Mononuclear cell (primary cell): Measurements from ENCODE around the gene GFY. TPM values are rescaled to one million over a fixed set of nuclear protein-coding genes. Genes with fewer than 3 reads are reported as not detected.

ENCODE experiments used
- H3K27me3 ChIP-seq: 2 replicates; pipeline ENCODE4 v1.6.0; 2011; ENCODE audit warnings: low read length, control low read depth; ENCODE audit not compliant: insufficient read depth
- H3K4me1 ChIP-seq: 2 replicates; pipeline ENCODE4 v1.5.1; 2011; ENCODE audit warnings: mild to moderate bottlenecking, low read length, control low read depth; ENCODE audit not compliant: insufficient read depth
- H3K4me3 ChIP-seq: 2 replicates; pipeline ENCODE4 v1.5.1; 2011; ENCODE audit warnings: mild to moderate bottlenecking, low read length, moderate library complexity
- H3K9me3 ChIP-seq: 2 replicates; pipeline ENCODE4 v1.5.1; 2011; ENCODE audit warnings: low read depth, mild to moderate bottlenecking, control low read depth, low read length
- total RNA-seq: library from RNA; depleted of rRNA; stranded (reverse); fragments of >200 nt; gene quantifications from one replicate; pipeline ENCODE4 v1.2.3, GENCODE V29; 2012

The GFY gene
- total RNA-seq, 1 donor: not detected

DNA sequence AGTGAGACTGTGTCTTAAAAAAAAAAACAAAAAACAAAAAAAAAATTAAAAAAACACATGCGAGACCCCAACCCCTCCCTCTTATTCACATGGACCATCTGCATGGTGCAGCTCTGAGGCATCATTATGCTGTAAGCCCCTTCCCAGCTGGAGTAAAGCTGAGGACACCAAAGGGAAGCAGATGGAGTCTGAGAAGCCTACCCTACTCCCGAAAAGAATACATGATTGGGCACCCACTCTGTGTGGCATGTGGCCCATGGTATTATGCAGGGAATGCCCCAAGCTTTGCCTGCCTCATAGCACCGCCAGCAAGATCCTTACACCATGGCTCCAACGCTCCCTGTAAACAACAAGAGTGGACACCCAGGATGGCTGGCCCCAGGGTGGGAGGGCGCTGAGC is 6.7 kb upstream of the GFY start:
- H3K4me3 ChIP-seq: no peak overlapping the region
- peaks cover 27% of the 10 kb centered on the region for H3K4me1 ChIP-seq
- H3K27me3 ChIP-seq: peaks cover 49% of the 10 kb centered on the region
- no peaks in the 10 kb centered on the region for H3K9me3 ChIP-seq

DNA sequence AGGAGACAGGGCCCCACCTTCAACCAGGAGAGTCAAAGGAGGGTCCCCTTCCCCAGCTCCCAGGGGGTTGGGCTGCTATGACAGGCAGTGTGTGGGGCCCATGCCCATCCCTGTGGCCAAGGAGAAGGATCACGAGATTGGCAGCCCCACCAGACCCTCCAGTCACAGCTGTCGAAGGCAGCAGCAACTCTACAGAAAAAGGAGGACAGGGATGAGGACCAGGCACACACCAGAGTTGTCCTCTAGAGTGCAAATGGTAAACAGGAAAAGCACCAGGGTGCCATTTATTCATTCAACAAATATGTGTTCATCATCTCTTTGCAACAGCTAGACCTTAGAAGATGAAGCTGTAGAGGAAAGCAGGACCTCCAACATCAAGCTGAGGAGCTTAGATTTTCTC is 6.0 kb upstream of the GFY start:
- Histone ChIP-seq H3K4me1 (peaks cover 31% of the 10 kb centered on the region), H3K4me3 (no peak overlapping the region), H3K27me3 (peaks cover 56% of the 10 kb centered on the region)

DNA sequence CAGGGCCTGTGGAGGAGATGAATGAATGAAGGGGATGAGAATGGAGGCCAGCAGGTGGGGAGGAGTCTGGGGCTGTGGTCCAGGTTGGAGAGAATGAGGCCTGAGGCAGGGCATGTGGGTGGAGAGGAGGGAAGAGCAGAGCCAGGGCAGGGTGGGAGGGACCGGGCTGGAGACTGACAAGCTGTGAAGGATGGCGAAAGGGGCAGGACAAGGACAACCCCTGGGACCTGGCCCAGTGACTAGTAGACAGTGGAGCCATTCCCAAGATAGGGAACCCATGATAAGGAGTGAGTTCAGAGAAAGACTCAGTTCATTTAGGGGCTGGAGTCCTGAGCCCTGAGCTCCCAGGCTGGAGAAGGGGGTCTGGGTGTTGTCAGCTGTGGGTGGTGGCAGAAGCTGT is 5.0 kb upstream of the GFY start:
- Histone ChIP-seq H3K4me1 (peaks cover 31% of the 10 kb centered on the region), H3K27me3 (peaks cover 62% of the 10 kb centered on the region), H3K4me3 (no peak overlapping the region), H3K9me3 (no peaks in the 10 kb centered on the region)

More for the DNA sequence above, 6.0 kb upstream of the GFY start:
- H3K9me3 ChIP-seq: no peaks in the 10 kb centered on the region

DNA sequence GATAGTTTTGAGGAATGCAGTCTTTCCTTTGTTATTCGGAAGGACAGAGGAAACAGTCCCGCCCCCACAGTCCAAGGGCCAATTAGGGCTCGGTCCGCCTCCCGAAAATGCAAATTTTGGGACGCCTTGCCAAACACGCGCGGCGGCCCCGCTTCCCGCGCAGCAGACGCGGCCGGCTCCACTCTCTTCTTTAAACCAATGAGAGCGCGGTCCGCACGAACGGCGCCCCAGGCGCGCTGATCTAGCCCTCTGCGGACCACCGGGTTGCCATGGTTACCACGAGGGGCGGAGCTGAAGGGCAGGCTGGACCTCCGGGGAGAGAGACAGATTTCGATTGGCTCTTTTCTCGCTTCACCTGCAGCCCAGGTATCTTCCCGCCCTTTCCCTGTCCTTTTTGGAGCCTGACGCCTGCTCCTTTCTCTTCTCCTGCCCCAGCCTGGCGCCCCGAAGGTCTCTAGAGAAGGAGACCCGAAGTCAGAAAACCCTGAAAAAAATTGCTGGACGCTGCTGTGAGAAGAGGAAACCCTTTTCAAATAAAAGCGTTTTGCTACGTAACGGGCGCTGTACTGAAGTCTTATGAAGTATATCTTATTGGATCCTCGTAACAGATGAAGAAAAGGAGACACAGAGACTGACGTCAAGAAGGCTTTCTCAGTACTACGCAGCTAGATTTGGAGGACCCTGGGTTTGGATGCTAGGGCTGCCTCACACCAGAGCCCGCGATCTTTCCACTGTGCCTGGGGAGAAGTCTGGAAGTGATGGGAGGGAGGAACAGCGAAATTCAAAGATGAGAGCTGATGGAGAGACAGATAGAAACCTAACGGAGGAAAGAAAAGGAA is 3.9 kb upstream of the GFY start:
- Histone ChIP-seq H3K4me3 (no peak overlapping the region), H3K4me1 (peaks cover 35% of the 10 kb centered on the region), H3K9me3 (no peaks in the 10 kb centered on the region), H3K27me3 (peaks cover 72% of the 10 kb centered on the region)

- Histone ChIP-seq H3K27me3 (peaks cover 78% of the 10 kb centered on the region), H3K4me1 (peaks cover 37% of the 10 kb centered on the region), H3K4me3 (no peak overlapping the region), H3K9me3 (no peaks in the 10 kb centered on the region)
Measured at GRCh38 chr19:49421878-49422202, 3.3 kb upstream of the GFY start.

- H3K4me1 ChIP-seq: peaks cover 37% of the 10 kb centered on the region
Measured at GRCh38 chr19:49422407-49423070, 2.6 kb upstream of the GFY start.

GRCh38 chr19:49423071-49423984 is 1.9 kb upstream of the GFY start, which contains the start of gene PTH2:
TSS of gene PTH2 (minus strand) at chr19:49423441. CDS start at chr19:49423339, 102 bp downstream.
- Histone ChIP-seq H3K27me3 (peaks cover 90% of the 10 kb centered on the region), H3K9me3 (no peaks in the 10 kb centered on the region), H3K4me3 (no peak within 1 kb of the TSS), H3K4me1 (peaks cover 43% of the 10 kb centered on the region)

More at GRCh38 chr19:49422407-49423070, 2.6 kb upstream of the GFY start:
- Histone ChIP-seq H3K9me3 (no peaks in the 10 kb centered on the region), H3K27me3 (peaks cover 84% of the 10 kb centered on the region), H3K4me3 (no peak overlapping the region)

GRCh38 chr19:49423985-49424303 is 1.2 kb upstream of the GFY start:
- Histone ChIP-seq H3K27me3 (peaks cover 90% of the 10 kb centered on the region), H3K9me3 (no peaks in the 10 kb centered on the region), H3K4me3 (no peak overlapping the region), H3K4me1 (peaks cover 47% of the 10 kb centered on the region)

GRCh38 chr19:49425922-49426592 is 869 bp downstream of the GFY start:
- Histone ChIP-seq H3K4me1 (peaks cover 43% of the 10 kb centered on the region), H3K9me3 (no peaks in the 10 kb centered on the region), H3K4me3 (no peak overlapping the region), H3K27me3 (peaks cover 86% of the 10 kb centered on the region)

- Histone ChIP-seq H3K9me3 (no peaks in the 10 kb centered on the region), H3K4me3 (no peak overlapping the region), H3K4me1 (peaks cover 36% of the 10 kb centered on the region), H3K27me3 (peaks cover 88% of the 10 kb centered on the region)
Measured at GRCh38 chr19:49427339-49427738, 2.2 kb downstream of the GFY start.

GRCh38 chr19:49427855-49428546 is 2.8 kb downstream of the GFY start:
- no peaks in the 10 kb centered on the region for H3K9me3 ChIP-seq
- peaks cover 33% of the 10 kb centered on the region for H3K4me1 ChIP-seq
- H3K4me3 ChIP-seq: no peak overlapping the region
- peaks cover 88% of the 10 kb centered on the region for H3K27me3 ChIP-seq

DNA sequence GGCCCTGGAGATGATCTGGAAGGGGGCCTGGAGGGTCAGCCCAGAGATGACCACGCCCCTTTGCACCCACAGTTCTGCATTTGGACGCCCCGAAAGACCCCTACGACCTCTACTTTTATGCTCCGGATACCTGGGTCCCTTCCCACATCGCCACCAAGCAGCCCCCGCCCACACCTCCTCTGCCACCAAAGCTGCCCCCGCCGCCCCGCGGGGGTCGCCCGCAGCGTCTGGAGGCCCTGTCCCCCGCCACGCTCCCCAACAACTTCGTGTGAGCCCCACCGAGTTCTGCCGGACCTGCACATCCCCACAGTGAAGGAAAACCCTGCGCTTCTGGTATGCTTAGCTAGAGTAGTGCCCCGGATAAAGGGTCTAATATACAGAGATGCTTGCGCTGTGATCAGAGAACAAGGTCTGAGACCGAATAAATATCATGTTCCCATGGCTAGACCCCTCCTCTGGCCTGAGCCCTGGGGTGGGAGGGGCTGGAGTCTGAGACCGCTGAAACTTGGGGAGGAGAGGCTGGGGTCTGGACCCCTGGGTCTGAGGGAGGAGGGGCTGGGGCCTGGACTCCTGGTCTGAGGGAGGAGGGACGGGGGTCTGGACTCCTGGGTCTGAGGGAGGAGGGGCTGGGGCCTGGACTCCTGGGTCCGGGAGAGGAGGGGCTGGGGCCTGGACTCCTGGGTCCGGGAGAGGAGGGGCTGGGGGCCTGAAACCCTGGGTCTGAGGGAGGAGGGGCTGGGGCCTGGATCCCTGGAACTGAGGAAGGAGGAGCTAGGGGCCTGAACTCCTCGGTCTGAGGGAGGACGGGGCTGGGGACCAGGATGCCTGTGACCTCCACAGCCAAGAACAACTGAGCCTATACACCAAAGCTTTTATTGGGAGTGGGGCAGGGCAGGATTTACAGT is 3.6 kb downstream of the GFY start:
- Histone ChIP-seq H3K4me1 (peaks cover 31% of the 10 kb centered on the region), H3K9me3 (no peaks in the 10 kb centered on the region), H3K27me3 (peaks cover 88% of the 10 kb centered on the region), H3K4me3 (no peak overlapping the region)

GRCh38 chr19:49430172-49430677 is 5.0 kb downstream of the GFY start:
- H3K4me1 ChIP-seq: peaks cover 29% of the 10 kb centered on the region
- H3K27me3 ChIP-seq: peaks cover 91% of the 10 kb centered on the region
- H3K4me3 ChIP-seq: no peak overlapping the region
- no peaks in the 10 kb centered on the region for H3K9me3 ChIP-seq
